ENCODE results near the gene USF2.
"Not testable (repeated sequence)": the region's sequence is repeated elsewhere in the genome, so short reads cannot be mapped to it uniquely, and the experiment has no call there.

The USF2 gene

GRCh38 chr19:35231956-35232645 is 36.7 kb upstream of the USF2 start:
- no peak for ATAC-seq
- H3K36me3 Mint-ChIP-seq, result peaks cover 5% of the 10 kb centered on the region
- H3K27ac Mint-ChIP-seq, result no peak overlapping the region
- H3K4me3 Mint-ChIP-seq, result no peak overlapping the region
- H3K4me1 Mint-ChIP-seq, result peaks cover 6% of the 10 kb centered on the region
- DNase-seq (ENCODE audit: low spot score in 2 of 2), result no peak
- H3K9me3 Mint-ChIP-seq, result no peaks in the 10 kb centered on the region

DNA sequence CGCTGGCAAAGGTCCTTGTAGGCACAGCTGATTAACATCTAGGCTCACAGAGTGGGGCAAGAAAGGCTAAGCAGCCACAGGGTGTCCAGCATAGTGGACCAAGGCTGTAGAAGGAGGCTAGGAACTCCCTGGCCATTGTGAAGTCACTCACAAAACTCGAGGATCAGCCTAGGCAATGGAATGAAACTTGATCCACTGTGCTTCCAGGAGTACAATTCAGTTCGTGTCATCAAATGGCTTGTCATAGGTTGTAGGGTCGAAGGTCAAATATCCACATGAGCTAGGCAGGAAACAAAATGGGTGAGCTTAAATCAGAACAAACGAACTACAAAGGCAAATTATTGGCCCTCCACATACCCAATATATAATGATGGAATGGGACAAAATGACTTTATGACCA is 35.9 kb upstream of the USF2 start:
- no peaks in the 10 kb centered on the region for H3K9me3 Mint-ChIP-seq
- peaks cover 6% of the 10 kb centered on the region for H3K4me1 Mint-ChIP-seq
- H3K27ac Mint-ChIP-seq, result no peak overlapping the region
- H3K4me3 Mint-ChIP-seq, result no peak overlapping the region
- DNase-seq (ENCODE audit: low spot score in 2 of 2), result no peak
- H3K36me3 Mint-ChIP-seq, result peaks cover 5% of the 10 kb centered on the region
- ATAC-seq, result no peak

DNA sequence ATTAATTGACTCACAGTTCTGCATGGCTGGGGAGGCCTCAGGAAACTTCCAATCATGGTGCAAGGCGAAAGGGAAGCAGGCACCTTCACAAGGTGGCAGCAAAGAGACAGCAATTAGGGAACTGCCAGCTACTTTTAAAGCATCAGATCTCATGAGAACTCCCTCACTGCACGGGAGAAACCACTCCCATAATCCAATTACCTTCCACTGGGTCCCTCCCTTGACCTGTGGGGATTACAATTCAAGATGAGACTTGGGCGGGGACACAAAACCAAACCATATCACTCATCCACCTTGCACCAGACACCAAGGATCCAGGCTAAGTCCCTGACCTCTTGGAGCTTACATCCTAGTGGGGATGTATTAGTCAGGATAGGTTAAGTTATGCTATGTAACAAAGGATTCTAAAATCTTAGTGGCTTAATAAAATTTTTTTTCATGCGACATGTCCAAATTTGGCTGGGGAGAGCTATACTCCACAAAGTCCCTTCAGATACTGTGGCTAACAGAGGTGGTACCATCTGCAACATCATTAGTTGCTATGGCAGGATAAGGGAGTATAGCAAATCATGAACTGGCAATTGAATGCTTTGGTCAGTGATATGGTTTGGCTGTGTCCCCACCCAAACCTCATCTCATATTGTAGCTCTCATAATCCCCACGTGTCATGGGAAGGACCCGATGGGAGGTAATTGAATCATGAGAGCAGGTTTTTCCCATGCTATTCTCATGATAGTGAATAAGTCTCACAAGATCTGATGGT is 31.9 kb upstream of the USF2 start:
- ATAC-seq (peak; percentile 54), DNase-seq (ENCODE audit: low spot score in 2 of 2) (no peak)
- H3K4me1 Mint-ChIP-seq, result peaks cover 21% of the 10 kb centered on the region
- H3K4me3 Mint-ChIP-seq, result no peak overlapping the region
- H3K36me3 Mint-ChIP-seq, result no peaks in the 10 kb centered on the region
- H3K9me3 Mint-ChIP-seq, result peaks cover 8% of the 10 kb centered on the region
- H3K27ac Mint-ChIP-seq, result no peak overlapping the region

- H3K36me3 Mint-ChIP-seq; H3K9me3 Mint-ChIP-seq; ATAC-seq; DNase-seq (ENCODE audit: low spot score in 2 of 2): not testable (repeated sequence)
- H3K4me3 Mint-ChIP-seq, result peak overlapping the region; percentile 51
- peaks cover 21% of the 10 kb centered on the region for H3K4me1 Mint-ChIP-seq
- H3K27ac Mint-ChIP-seq, result peak overlapping the region; percentile 80
These were observed 29.2 kb upstream of the USF2 start for GRCh38 chr19:35239597-35239996.

- ATAC-seq, result peak; percentile 86
These were observed 28.4 kb upstream of the USF2 start for GRCh38 chr19:35240327-35240726.

GRCh38 chr19:35241417-35241816 is 27.3 kb upstream of the USF2 start:
- H3K27ac Mint-ChIP-seq, result no peak overlapping the region
- H3K4me1 Mint-ChIP-seq, result peaks cover 19% of the 10 kb centered on the region
- H3K4me3 Mint-ChIP-seq, result no peak overlapping the region
- peaks cover 11% of the 10 kb centered on the region for H3K9me3 Mint-ChIP-seq
- no peaks in the 10 kb centered on the region for H3K36me3 Mint-ChIP-seq
- no peak for ATAC-seq
- no peak for DNase-seq (ENCODE audit: low spot score in 2 of 2)

More at GRCh38 chr19:35240327-35240726, 28.4 kb upstream of the USF2 start:
- peaks cover 11% of the 10 kb centered on the region for H3K9me3 Mint-ChIP-seq
- H3K4me3 Mint-ChIP-seq, result peak overlapping the region; percentile 51
- peaks cover 21% of the 10 kb centered on the region for H3K4me1 Mint-ChIP-seq
- no peak for DNase-seq (ENCODE audit: low spot score in 2 of 2)
- peak overlapping the region; percentile 80 for H3K27ac Mint-ChIP-seq
- H3K36me3 Mint-ChIP-seq, result no peaks in the 10 kb centered on the region

DNA sequence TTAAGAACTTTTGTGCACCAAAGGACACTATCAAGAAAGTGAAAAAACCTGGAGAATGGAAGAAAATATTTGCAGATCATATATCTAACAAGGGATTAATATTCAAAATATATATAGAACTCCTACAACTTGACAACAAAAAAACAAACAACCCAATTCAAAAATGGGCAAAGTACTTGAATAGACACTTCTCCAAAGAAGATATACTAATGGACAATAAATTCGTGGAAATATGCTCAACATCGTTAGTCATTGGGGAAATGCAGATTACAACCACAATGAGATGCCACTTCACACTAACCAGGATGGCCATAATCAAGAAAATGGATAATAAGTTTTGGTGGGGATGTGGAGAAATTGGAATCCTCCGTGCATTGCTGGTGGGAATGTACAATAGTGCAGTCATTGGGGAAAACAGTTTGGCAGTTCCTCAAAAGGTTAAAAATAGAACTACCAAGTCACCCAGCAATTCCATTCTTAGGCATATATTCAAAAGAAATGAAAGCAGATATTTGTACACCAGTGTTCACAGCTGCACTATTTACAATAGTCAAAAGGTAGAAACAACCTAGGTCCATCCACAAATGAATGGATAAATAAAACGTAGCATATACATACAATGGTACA is 22.2 kb upstream of the USF2 start:
- Mint-ChIP-seq H3K4me3 (peak overlapping the region; percentile 88), H3K27ac (no peak overlapping the region), H3K36me3 (peaks cover 21% of the 10 kb centered on the region), H3K4me1 (peaks cover 37% of the 10 kb centered on the region), H3K9me3 (peaks cover 5% of the 10 kb centered on the region)
- ATAC-seq (no peak), DNase-seq (ENCODE audit: low spot score in 2 of 2) (no peak)

- peak; percentile 70 for ATAC-seq
- peaks cover 37% of the 10 kb centered on the region for H3K4me1 Mint-ChIP-seq
- DNase-seq (ENCODE audit: low spot score in 2 of 2), result peak in 1 of 2 donors; percentile 68
- H3K9me3 Mint-ChIP-seq, result peaks cover 3% of the 10 kb centered on the region
- H3K36me3 Mint-ChIP-seq, result peaks cover 32% of the 10 kb centered on the region
- H3K27ac Mint-ChIP-seq, result peak overlapping the region; percentile 91
- peak overlapping the region; percentile 88 for H3K4me3 Mint-ChIP-seq
These were observed 21.0 kb upstream of the USF2 start for GRCh38 chr19:35247526-35248309.

GRCh38 chr19:35248310-35249145 is 20.2 kb upstream of the USF2 start, which contains the start of gene LSR:
Gene LSR (plus strand): TSS chr19:35249002. CDS start chr19:35249023, 21 bp downstream.
- Mint-ChIP-seq H3K27ac (peak within 1 kb of the TSS; percentile 91), H3K36me3 (peaks cover 41% of the 10 kb centered on the region), H3K4me3 (peak within 1 kb of the TSS; percentile 88), H3K9me3 (peaks cover 3% of the 10 kb centered on the region), H3K4me1 (peaks cover 37% of the 10 kb centered on the region)
- ATAC-seq, result peak; percentile 91
- peak; percentile 40 to 87 for DNase-seq (ENCODE audit: low spot score in 2 of 2)

GRCh38 chr19:35249146-35249847 is 19.5 kb upstream of the USF2 start:
- Mint-ChIP-seq H3K9me3 (peaks cover 3% of the 10 kb centered on the region), H3K4me3 (peak overlapping the region; percentile 88), H3K27ac (peak overlapping the region; percentile 91), H3K4me1 (peaks cover 37% of the 10 kb centered on the region), H3K36me3 (peaks cover 41% of the 10 kb centered on the region)
- DNase-seq (ENCODE audit: low spot score in 2 of 2), result no peak
- ATAC-seq, result no peak

GRCh38 chr19:35249848-35250711 is 18.7 kb upstream of the USF2 start:
- peaks cover 40% of the 10 kb centered on the region for H3K4me1 Mint-ChIP-seq

DNA sequence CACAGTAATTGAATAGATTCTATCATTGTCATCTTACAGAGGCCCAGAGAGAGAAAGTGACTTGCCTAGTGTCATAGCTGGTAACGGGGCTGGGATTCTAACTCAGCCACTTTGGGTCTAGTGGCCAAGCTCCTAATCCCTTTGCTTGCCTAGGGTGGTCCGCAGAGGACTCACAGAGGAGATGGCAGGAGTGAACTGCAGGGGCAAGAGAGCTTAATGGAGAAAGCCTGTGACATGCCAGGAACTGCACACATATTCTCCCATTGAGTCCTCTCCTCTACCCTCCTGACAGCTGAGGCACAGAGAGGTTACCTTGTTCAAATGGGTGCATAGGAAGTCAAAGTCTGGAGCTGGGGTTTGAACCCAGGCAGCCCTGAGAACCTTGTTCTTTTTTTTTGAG is 17.3 kb upstream of the USF2 start:
- peaks cover 45% of the 10 kb centered on the region for H3K4me1 Mint-ChIP-seq
- DNase-seq (ENCODE audit: low spot score in 2 of 2), result no peak
- peak overlapping the region; percentile 4 for H3K4me3 Mint-ChIP-seq
- no peak for ATAC-seq
- H3K9me3 Mint-ChIP-seq, result no peaks in the 10 kb centered on the region
- H3K36me3 Mint-ChIP-seq, result peaks cover 56% of the 10 kb centered on the region
- H3K27ac Mint-ChIP-seq, result no peak overlapping the region

More at GRCh38 chr19:35249848-35250711, 18.7 kb upstream of the USF2 start:
- Mint-ChIP-seq H3K36me3 (peaks cover 49% of the 10 kb centered on the region), H3K4me3 (peak overlapping the region; percentile 88), H3K9me3 (no peaks in the 10 kb centered on the region), H3K27ac (peak overlapping the region; percentile 91)
- ATAC-seq (no peak), DNase-seq (ENCODE audit: low spot score in 2 of 2) (no peak)

All from stimulated activated effector memory CD8-positive, alpha-beta T cell treated with anti-CD3 and anti-CD28 coated beads, Interleukin-12 subunit alpha, Interleukin-12 subunit beta, amount 100 ng/mL, for 72 hours (primary cell).